ENCODE measurements around the gene CD300LF.

CD300LF gene

DNA sequence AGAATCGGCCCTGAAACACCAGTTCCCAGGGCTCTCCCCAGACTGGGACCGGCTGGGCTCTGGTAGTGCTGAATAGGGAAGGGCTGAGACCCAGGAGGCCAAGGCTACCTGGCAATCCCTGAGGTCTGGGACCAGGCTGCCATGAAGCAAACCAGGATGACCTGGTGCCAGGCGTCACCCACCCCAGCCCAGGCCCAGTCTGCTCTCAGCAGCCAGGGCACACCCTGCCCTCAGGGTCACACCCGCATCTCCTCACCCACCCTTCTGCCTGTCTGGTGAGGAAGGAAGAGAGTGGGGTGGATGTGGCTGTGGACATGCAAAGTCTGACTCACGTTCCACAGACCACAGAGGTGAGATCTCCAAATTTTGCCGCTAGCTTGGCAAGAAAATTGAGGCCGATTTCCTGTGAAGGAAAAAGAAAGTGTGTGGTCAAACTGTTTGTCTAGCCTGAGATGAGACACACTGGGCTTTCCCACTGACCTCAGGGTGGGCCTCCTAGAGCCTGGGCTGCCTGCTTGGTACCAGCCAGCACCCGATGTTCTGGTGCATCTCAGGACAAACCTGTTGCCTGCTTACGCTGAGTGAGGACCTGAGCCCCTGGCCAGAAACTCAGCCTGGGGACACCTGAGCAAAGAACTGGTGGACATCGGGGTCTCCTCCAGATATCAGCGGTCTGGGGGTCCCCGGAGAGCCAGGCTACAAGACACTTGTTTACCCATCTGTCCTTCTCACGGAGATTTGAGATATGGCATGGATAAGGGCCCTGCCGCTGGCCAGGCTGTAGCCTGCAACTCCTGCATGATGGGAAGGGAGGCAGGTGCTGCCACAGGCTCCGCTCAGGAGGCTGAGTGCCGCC is 18.0 kb upstream of the CD300LF start:
- in situ Hi-C loops (cut with HindIII; ENCODE audit: low sequenced_read_pairs): no loop called here

DNA sequence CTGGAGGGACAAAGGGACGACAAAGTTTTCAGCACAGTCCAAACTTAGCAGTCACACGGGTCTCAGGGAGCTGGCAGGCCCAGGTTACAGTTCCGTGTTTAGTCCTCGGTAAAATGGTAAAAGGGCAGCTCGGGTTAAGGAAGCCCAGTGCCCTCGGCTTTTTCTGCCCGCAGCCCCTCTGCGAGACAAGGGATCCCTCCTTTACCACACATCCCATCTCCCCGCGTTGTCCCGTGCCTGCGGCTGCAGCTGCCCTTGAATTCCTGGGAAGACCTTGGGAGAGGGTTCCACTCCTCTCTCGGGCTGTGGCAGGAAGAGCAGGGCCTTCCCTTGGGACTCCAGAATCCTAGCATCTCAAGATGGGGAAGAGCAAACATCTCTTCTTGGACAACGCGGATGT is 17.1 kb upstream of the CD300LF start:
- in situ Hi-C loops (cut with HindIII; ENCODE audit: low sequenced_read_pairs): no loop called here

DNA sequence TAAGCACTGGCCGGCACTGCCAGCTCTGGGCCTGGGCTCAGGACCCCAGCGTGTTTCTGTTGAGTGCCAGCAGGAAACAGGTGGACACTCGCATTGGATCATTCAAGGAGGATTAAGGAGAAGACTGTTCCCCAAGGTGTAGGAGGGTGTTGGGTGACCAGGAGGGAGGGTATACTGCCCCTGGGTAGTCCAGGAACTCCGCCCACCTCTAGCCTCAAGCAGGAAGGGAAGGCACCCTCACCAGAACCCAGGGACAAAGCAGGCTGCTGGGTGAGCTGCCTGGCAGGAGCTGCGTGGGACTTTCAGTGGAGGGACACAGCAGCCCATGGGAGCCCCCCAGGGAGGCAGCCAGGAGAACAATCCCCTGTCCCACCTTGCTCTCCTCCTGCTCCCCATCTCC is 16.6 kb upstream of the CD300LF start:
- in situ Hi-C loops (cut with HindIII; ENCODE audit: low sequenced_read_pairs): no loop called here

DNA sequence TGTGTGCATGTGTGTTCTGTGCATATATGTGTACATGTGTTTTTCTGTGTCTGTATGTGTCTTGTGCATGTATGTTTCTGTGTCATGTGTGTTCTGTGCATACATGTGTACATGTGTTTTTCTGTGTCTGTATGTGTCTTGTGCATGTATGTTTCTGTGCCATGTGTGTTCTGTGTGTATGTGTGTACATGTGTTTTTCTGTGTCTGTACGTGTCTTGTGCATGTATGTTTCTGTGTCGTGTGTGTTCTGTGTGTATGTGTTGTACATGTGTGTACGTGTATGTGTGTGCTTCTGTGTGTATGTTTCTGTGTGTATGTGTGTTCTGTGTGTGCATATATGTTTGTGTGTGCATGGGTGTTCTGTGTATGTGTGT is 16.0 kb upstream of the CD300LF start:
- in situ Hi-C loops (cut with HindIII; ENCODE audit: low sequenced_read_pairs): no loop called here

DNA sequence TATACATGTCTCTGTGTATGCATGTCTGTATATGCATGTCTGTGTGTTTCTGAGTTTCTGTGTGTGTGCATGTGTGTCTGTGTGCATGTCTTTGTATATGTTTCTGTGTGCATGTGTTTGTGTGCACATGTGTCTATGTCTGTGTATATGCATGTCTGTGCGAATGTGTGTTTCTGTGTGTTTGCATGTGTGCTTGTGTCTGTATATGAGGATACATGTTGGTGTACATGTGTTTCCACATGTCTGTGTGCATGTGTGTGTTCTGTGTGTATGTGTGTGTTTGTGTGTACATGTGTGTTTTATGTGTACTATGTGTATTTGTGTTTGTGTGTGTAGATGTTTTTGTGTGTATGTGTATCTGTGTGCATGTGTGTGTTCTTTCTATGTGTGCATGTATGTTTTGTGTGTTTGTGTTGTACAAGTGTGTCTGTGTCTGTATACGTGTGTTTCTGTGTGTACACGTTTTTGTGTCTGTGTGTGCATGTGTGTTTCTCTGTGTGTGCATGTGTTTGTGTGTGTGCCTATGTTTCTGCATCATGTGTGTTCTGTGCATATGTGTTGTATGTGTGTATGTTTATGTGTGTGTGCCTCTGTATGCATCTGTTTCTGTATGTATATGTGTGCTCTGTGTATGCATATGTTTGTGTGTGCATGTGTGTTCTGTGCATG is 15.4 kb upstream of the CD300LF start:
- in situ Hi-C loops (cut with HindIII; ENCODE audit: low sequenced_read_pairs): no loop called here

DNA sequence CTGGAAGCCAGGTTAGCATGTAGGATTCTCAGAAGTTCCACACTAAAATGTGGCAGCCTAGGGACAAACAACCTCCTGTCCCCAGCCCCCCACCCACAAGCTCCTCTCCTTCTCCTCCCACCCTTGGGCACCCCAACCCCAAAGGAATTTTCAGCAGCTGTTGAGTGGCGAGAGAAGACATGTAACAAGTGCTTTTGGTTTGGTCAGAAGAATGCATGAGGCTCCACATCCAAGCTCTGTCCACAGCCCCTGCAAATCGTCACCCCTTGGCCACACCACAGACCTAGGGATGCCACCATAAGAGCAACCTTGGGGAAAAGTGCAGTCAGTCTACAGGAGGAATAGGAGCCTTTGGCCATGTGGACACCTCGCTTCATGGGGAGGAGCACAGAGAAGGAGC is 12.4 kb upstream of the CD300LF start:
- in situ Hi-C loops (cut with HindIII; ENCODE audit: low sequenced_read_pairs): no loop called here

DNA sequence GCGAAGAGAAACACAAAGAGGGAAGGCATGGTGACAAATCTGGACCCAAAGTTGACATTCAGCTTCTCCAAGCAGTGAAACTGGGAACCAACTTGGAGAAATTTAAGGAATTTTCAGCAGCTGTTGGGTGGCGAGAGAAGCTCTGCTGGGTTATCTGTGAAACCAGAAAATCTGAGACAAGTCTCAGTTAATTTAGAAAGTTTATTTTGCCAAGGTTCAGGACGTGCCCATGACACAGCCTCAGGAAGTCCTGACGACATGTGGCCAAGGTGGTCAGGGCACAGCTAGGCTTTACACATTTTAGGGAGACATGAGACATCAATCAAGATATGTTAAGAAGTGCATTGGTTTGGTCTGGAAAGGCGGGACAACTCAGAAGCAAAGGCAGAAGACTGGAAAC is 11.2 kb upstream of the CD300LF start:
- in situ Hi-C loops (cut with HindIII; ENCODE audit: low sequenced_read_pairs): no loop called here

DNA sequence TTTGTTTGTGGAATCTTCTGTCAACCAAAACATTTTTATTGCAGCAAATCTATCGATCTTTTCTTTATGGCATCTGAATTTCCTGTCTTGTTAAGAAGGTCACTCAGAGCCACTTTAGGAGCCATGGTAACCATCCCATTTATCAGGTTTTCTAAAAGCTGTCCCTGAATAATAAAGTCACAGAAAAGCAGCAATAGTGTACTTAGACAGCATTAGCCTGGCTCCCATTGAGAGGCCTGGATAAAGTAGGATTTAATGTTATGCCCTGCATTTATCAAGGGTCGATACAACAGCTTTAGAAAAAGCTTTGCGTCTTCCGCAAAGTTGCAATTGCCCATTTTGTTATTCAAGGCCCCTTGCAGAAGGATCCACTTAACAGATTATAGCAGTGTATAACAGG is 10.1 kb upstream of the CD300LF start:
- in situ Hi-C loops (cut with HindIII; ENCODE audit: low sequenced_read_pairs): no loop called here

DNA sequence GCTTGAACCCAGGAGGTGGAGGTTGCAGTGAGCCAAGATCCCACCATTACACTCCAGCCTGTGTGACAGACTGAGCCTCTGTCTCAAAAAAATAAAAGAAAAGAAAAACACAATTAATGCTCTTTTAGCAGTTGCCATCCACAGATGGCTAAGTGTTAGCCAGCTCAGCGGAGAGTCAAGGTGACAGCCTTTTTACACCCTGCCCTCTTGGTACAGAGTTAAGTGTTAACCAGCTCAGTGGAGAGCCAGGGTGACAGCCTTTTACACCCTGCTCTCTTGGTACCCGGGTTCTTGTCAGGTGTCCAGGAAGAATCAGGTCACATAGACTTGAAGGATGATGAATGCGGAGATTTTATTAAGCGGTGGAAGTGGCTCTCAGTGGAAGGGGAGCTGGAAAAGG is 7.8 kb upstream of the CD300LF start:
- in situ Hi-C loops (cut with HindIII; ENCODE audit: low sequenced_read_pairs): no loop called here

DNA sequence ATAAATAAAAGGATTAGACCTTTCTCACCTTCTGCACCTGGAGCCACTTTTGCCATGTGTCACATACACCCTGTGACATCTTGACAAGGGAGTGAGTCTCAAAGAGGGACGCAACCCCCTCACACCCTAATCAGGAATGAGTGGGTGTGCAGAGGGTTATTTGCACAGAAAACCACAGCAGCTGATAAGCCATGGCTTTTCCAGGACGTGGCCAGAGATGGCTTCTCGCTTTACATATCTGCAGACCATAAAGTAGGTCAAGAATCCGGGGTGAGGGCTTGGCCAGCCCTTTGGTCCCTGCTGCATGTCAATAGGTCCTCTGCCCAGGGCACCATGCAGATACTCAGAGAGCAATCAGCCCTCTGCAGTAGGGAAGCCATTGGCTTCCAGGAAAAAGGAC is 2.4 kb upstream of the CD300LF start:
- in situ Hi-C loops (cut with HindIII; ENCODE audit: low sequenced_read_pairs): no loop called here

DNA sequence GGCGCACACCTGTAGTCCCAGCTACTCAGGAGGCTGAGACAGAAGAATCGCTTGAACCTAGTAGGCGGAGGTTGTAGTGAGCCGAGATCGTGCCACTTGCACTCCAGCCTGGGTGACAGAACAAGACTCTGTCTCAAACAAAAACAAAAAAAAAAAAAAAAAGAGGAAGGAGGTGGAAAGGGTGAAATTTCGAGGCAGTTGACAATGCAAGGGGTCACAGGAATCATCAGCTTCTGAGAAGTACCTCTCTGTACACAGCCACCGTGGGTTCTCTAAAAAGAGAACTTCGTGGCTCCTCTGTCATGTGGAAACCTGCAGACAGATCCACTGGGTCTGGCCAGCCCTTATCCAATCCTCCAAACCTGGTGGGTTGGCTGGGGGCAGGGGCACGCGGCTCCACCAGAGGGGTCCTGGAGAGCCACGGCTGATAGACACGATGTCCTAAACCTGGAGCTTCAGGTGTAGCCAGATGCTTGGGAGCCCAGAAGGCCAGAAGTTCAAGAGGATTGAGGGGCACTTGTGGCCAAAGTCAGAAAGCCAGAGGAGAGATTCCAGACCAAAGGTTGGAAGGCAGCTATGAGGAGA is 540 bp upstream of the CD300LF start:
- in situ Hi-C loops (cut with HindIII; ENCODE audit: low sequenced_read_pairs): no loop called here

DNA sequence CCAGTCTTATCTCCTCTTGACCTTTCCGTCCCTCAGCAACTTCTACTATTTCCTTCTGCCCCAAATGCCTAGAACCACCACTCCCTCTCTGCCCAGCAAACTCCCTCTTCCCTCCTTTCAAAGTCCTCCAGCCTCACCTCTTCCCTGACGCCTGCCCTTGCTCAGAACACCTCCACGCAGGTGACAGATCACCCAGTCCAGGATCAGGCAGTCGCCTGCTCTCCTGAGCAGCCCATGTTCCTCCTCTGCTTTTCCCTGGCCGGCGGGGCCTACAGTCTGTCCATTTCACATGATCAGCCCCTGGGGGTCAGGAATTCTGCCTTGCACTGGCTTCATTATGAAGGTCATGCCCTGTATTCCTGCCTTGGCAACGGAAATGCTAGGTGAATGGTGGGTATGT is 422 bp downstream of the CD300LF start:
- in situ Hi-C loops (cut with HindIII; ENCODE audit: low sequenced_read_pairs): no loop called here

DNA sequence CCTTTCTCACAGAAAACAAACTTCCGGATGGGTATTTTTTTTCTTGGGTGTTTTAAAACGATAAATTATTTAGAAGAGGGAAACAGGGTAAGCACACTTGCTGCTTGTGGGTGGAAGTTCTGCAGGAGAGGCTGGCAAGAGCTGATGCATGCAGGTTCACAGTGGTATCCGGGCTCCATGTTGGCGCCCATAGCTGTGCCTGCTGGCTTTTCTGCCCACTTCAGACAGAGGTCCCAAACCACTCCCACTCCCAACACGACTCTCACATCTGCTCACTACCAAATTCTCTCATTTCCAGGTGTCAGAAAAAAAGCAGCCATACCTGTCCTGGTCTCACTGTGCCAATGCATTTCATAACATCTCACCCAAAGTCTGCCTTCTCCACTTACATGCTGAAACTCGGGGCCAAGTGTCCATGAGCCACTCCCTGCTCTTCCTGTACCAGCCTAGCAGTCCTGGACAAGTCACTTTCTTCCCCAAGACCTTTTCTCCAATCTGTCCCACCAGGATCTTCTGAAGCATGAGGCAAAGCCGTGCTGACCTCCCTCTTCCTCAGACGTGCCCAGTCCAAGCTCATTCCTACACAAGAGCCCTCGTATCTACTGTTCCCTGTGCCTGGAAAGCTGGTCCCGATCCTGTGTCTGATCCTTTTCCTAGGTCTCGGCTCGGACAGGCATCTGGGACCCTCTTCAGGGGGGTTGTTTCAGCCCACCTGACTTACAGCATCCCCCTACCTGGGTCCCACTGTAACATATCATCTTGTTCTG is 1.5 kb downstream of the CD300LF start:
- in situ Hi-C loops (cut with HindIII; ENCODE audit: low sequenced_read_pairs): no loop called here

DNA sequence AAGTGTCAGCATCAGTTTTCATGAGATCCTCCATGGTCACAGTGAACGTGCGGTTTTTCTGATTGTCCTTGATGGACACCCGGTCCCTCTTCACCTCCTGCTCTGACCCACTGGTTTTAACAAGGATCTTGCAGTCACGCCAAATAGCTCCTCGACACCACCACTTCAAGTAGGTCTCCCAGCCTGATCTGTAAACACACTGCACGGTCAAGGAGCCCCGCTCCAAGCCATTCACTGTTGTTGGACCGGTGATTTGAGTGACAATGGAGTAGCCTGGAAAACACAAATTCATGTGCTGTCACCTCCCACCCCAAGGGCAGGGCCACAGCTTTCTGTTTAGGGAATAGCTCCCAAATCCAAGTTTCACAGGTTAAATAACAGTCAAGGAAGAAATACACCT is 8.2 kb downstream of the CD300LF start:
- in situ Hi-C loops (cut with HindIII; ENCODE audit: low sequenced_read_pairs): no loop called here

DNA sequence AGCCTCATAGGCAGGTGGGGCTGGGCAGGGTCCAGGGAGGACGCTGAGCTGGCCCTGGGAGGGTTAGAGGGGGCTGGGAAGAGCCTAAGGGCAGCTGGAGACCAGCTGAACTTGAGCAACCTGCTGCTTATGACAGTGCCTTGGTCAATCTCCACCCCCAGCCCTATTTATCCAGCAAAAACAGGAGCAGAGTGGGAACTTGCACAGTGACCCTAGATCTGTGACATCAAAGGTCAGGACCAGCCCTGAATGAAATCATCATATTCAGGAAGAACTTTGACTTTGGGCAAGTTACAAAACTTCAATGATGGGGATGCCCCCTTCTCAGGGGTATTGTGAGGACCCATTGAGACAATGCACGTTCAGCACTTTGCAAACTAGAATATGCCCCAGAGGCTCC is 9.4 kb downstream of the CD300LF start:
- in situ Hi-C loops (cut with HindIII; ENCODE audit: low sequenced_read_pairs): no loop called here

DNA sequence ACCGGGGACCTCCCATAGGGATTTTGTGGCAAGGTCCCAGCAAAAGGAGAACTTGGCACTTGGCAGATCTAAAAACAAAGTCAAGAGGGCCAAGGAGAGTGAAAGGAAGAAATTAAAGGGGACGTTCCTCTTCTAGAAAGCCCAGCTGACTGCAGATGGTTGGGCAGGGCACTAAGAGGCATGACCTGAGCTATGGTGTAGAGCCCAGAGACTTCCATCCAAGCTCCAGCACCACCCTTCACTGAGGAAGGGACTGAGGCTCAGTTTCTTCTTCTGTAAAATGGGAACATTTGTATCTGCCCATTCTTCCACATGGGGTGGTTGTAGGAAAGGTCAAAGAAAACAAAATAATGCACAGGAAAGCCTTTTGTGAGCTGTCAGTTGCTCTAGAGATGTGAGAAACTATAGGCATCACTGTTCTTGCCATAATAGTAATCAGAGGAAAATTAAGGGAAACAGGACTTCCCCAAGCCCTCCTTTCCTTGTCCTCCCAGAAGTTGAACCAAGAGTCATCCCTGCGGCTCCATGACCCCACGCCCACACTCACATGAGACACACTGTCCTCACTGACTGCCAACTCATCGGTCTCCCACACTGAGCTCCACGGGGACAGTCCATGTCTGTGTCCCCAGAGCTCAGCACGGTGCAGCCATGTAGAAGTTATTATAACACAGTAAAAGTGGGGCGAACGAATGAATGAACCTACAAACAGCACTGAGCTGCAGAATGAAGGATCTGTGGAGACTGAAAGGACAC is 10.4 kb downstream of the CD300LF start:
- in situ Hi-C loops (cut with HindIII; ENCODE audit: low sequenced_read_pairs): no loop called here

DNA sequence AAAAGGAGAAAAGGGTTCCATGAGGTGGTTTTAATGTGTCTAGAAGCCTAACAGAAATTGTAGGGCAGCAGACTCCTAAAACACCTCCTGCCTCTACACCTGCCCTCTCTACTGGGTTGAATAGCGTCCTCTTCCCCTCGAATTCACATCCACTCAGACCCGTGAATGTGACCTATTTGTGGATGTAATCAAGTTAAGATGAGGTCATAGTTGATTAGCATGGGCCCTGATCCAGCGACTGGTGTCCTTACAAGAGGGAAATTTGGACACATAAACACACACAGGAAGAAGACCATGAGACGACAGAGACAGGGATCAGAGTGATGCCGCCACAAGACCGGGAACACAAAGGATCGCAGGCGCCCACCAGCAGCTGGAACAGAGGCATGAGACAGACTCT is 13.5 kb downstream of the CD300LF start:
- in situ Hi-C loops (cut with HindIII; ENCODE audit: low sequenced_read_pairs): no loop called here

DNA sequence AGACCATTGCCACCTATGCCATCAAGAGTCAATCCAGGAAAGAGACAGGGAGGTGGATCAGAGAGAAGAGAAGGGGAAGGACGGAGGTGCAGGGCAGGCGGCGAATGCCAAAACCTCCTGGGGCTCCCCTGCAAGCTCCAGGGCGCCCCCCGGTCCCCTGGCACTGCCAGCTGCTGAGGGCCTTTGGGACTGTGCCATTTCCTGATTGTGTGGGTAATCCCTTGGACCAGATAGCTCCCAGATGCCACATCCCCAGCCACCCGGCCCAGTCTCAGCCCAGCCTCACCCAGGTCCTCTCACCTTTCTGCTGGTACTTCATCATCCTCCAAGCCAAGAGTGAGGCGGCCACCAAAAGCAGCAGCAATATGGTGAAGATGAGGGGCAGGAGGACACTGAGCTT is 14.7 kb downstream of the CD300LF start:
- in situ Hi-C loops (cut with HindIII; ENCODE audit: low sequenced_read_pairs): no loop called here

DNA sequence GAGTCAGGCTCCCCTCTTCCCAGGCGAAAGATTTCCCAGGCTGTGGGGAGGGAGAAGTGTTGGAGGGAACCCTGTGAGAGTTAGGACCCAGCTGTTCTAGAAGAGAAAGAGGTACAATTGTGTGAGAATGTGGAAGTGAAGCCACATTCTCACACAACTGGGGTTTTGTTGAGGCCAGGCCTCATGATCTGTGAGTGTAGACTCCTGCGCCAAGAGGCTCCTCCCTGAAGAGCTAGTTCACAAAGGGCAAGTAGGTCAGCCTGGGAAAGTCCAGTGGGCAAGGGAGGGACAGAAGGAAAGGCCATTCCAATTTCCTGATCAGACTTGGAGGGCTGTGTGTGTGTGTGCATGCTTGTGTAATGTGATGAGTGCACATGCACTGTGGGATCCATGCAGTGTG is 15.2 kb downstream of the CD300LF start:
- in situ Hi-C loops (cut with HindIII; ENCODE audit: low sequenced_read_pairs): no loop called here

DNA sequence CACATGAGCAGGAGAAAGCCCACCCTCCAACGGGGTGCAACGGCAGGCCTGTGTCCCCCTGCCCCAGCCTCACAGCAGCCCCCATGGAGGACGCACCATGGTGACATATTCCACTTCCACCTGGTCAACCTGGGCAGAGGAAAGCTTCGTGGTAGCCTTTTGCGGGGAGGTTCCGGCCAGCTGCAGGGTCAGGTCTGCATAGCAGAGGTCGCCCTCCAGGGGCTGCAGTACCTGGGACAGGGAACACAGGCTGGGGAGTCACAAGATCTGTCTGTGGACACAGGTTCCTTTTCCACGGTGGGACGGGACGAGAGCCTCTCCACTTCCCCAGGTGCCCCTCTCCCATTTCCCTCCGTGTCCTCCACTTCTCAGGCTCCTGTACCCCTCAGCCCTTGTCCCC is 17.1 kb downstream of the CD300LF start:
- in situ Hi-C loops (cut with HindIII; ENCODE audit: low sequenced_read_pairs): no loop called here

DNA sequence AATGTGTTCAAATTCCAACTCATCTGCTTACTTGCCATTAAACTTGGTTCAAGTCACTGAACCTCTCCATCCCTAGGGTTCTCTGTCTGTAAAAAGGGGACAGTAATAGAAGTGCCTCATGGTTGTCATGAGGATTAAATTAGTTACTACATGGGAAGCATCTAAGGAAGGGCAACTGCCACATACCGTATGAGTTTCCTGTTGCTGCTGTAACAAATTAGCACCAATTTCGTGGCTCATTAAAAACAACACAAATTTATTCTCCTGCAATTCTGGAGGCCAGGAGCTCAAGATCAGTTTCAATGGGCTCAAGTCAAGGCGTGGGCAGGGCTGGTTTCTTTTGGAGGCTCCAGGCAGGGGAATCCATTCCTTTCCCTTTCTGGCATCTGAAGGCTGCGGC is 18.6 kb downstream of the CD300LF start:
- in situ Hi-C loops (cut with HindIII; ENCODE audit: low sequenced_read_pairs): no loop called here
